Measurements from ENCODE around the gene NATD1.

The NATD1 gene

GRCh38 chr17:21296097-21297025 lies 43.2 kb upstream of the NATD1 start:
- peaks cover 0 to 55% (median 45%) of the 10 kb centered on the region in 5 donors for H3K36me3 ChIP-seq (ENCODE audit: control insufficient read depth in 5 of 5, insufficient read depth in 5 of 5, low read length in 5 of 5)
- no peaks in the 10 kb centered on the region for H3K9me3 ChIP-seq (ENCODE audit: control insufficient read depth in 5 of 5, low read length in 5 of 5)
- H3K4me1 ChIP-seq (ENCODE audit: control insufficient read depth in 5 of 5, insufficient read depth in 5 of 5, low read length in 5 of 5) = peaks cover 8 to 40% (median 26%) of the 10 kb centered on the region in 5 donors
- peak overlapping the region in 1 of 5 donors; percentile 1 for H3K9ac ChIP-seq (ENCODE audit: low read length in 5 of 5)
- H3K27ac ChIP-seq (ENCODE audit: low read depth, low read length) = no peak overlapping the region
- peaks cover 0 to 6% (median 0%) of the 10 kb centered on the region in 5 donors for H3K27me3 ChIP-seq (ENCODE audit: control insufficient read depth in 5 of 5, insufficient read depth in 4 of 5, low read length in 5 of 5)
- H3K4me3 ChIP-seq (ENCODE audit: low read depth in 1 of 5, low read length in 5 of 5) = no peak overlapping the region

GRCh38 chr17:21295036-21295952 lies 42.1 kb upstream of the NATD1 start:
- Histone ChIP-seq H3K9me3 (ENCODE audit: control insufficient read depth in 5 of 5, low read length in 5 of 5) (no peaks in the 10 kb centered on the region), H3K4me3 (ENCODE audit: low read depth in 1 of 5, low read length in 5 of 5) (no peak overlapping the region), H3K27ac (ENCODE audit: low read depth, low read length) (no peak overlapping the region), H3K4me1 (ENCODE audit: control insufficient read depth in 5 of 5, insufficient read depth in 5 of 5, low read length in 5 of 5) (peaks cover 8 to 33% (median 30%) of the 10 kb centered on the region in 5 donors), H3K27me3 (ENCODE audit: control insufficient read depth in 5 of 5, insufficient read depth in 4 of 5, low read length in 5 of 5) (peaks cover 0 to 6% (median 0%) of the 10 kb centered on the region in 5 donors), H3K9ac (ENCODE audit: low read length in 5 of 5) (peak overlapping the region in 1 of 5 donors; percentile 1), H3K36me3 (ENCODE audit: control insufficient read depth in 5 of 5, insufficient read depth in 5 of 5, low read length in 5 of 5) (peaks cover 0 to 46% (median 36%) of the 10 kb centered on the region in 5 donors)

GRCh38 chr17:21294321-21295035 lies 41.3 kb upstream of the NATD1 start:
- no peak overlapping the region for H3K9ac ChIP-seq (ENCODE audit: low read length in 5 of 5)
- H3K4me1 ChIP-seq (ENCODE audit: control insufficient read depth in 5 of 5, insufficient read depth in 5 of 5, low read length in 5 of 5) = peaks cover 8 to 38% (median 33%) of the 10 kb centered on the region in 5 donors
- H3K27me3 ChIP-seq (ENCODE audit: control insufficient read depth in 5 of 5, insufficient read depth in 4 of 5, low read length in 5 of 5) = peaks cover 0 to 6% (median 0%) of the 10 kb centered on the region in 5 donors
- no peak overlapping the region for H3K27ac ChIP-seq (ENCODE audit: low read depth, low read length)
- no peaks in the 10 kb centered on the region for H3K9me3 ChIP-seq (ENCODE audit: control insufficient read depth in 5 of 5, low read length in 5 of 5)
- peaks cover 0 to 38% (median 31%) of the 10 kb centered on the region in 5 donors for H3K36me3 ChIP-seq (ENCODE audit: control insufficient read depth in 5 of 5, insufficient read depth in 5 of 5, low read length in 5 of 5)
- no peak overlapping the region for H3K4me3 ChIP-seq (ENCODE audit: low read depth in 1 of 5, low read length in 5 of 5)

- H3K4me3 ChIP-seq (ENCODE audit: low read depth in 1 of 5, low read length in 5 of 5) = no peak overlapping the region
- H3K27me3 ChIP-seq (ENCODE audit: control insufficient read depth in 5 of 5, insufficient read depth in 4 of 5, low read length in 5 of 5) = peaks cover 0 to 6% (median 0%) of the 10 kb centered on the region in 5 donors
- no peaks in the 10 kb centered on the region for H3K9me3 ChIP-seq (ENCODE audit: control insufficient read depth in 5 of 5, low read length in 5 of 5)
- H3K36me3 ChIP-seq (ENCODE audit: control insufficient read depth in 5 of 5, insufficient read depth in 5 of 5, low read length in 5 of 5) = peaks cover 0 to 32% (median 24%) of the 10 kb centered on the region in 5 donors
- H3K9ac ChIP-seq (ENCODE audit: low read length in 5 of 5) = no peak overlapping the region
- H3K27ac ChIP-seq (ENCODE audit: low read depth, low read length) = no peak overlapping the region
- H3K4me1 ChIP-seq (ENCODE audit: control insufficient read depth in 5 of 5, insufficient read depth in 5 of 5, low read length in 5 of 5) = peaks cover 10 to 44% (median 39%) of the 10 kb centered on the region in 5 donors
Observed at GRCh38 chr17:21293831-21294210, 40.6 kb upstream of the NATD1 start.

- H3K9me3 ChIP-seq (ENCODE audit: control insufficient read depth in 5 of 5, low read length in 5 of 5) = no peaks in the 10 kb centered on the region
- peaks cover 14 to 51% (median 46%) of the 10 kb centered on the region in 5 donors for H3K4me1 ChIP-seq (ENCODE audit: control insufficient read depth in 5 of 5, insufficient read depth in 5 of 5, low read length in 5 of 5)
- no peak overlapping the region for H3K27ac ChIP-seq (ENCODE audit: low read depth, low read length)
Observed at GRCh38 chr17:21292867-21293830, 39.9 kb upstream of the NATD1 start.

GRCh38 chr17:21291862-21292261 lies 38.7 kb upstream of the NATD1 start:
- Histone ChIP-seq H3K36me3 (ENCODE audit: control insufficient read depth in 5 of 5, insufficient read depth in 5 of 5, low read length in 5 of 5) (peaks cover 0 to 24% (median 18%) of the 10 kb centered on the region in 5 donors), H3K27me3 (ENCODE audit: control insufficient read depth in 5 of 5, insufficient read depth in 4 of 5, low read length in 5 of 5) (peaks cover 0 to 6% (median 0%) of the 10 kb centered on the region in 5 donors), H3K27ac (ENCODE audit: low read depth, low read length) (no peak overlapping the region), H3K9me3 (ENCODE audit: control insufficient read depth in 5 of 5, low read length in 5 of 5) (no peaks in the 10 kb centered on the region), H3K9ac (ENCODE audit: low read length in 5 of 5) (no peak overlapping the region), H3K4me1 (ENCODE audit: control insufficient read depth in 5 of 5, insufficient read depth in 5 of 5, low read length in 5 of 5) (peaks cover 21 to 58% (median 51%) of the 10 kb centered on the region in 5 donors), H3K4me3 (ENCODE audit: low read depth in 1 of 5, low read length in 5 of 5) (no peak overlapping the region)

More at GRCh38 chr17:21292867-21293830, 39.9 kb upstream of the NATD1 start:
- Histone ChIP-seq H3K27me3 (ENCODE audit: control insufficient read depth in 5 of 5, insufficient read depth in 4 of 5, low read length in 5 of 5) (peaks cover 0 to 6% (median 0%) of the 10 kb centered on the region in 5 donors), H3K9ac (ENCODE audit: low read length in 5 of 5) (no peak overlapping the region), H3K36me3 (ENCODE audit: control insufficient read depth in 5 of 5, insufficient read depth in 5 of 5, low read length in 5 of 5) (peaks cover 0 to 25% (median 18%) of the 10 kb centered on the region in 5 donors), H3K4me3 (ENCODE audit: low read depth in 1 of 5, low read length in 5 of 5) (no peak overlapping the region)

GRCh38 chr17:21291357-21291756 lies 38.1 kb upstream of the NATD1 start:
- H3K9me3 ChIP-seq (ENCODE audit: control insufficient read depth in 5 of 5, low read length in 5 of 5) = no peaks in the 10 kb centered on the region
- H3K27me3 ChIP-seq (ENCODE audit: control insufficient read depth in 5 of 5, insufficient read depth in 4 of 5, low read length in 5 of 5) = peaks cover 0 to 6% (median 0%) of the 10 kb centered on the region in 5 donors
- no peak overlapping the region for H3K27ac ChIP-seq (ENCODE audit: low read depth, low read length)
- H3K9ac ChIP-seq (ENCODE audit: low read length in 5 of 5) = no peak overlapping the region
- H3K4me3 ChIP-seq (ENCODE audit: low read depth in 1 of 5, low read length in 5 of 5) = no peak overlapping the region
- H3K4me1 ChIP-seq (ENCODE audit: control insufficient read depth in 5 of 5, insufficient read depth in 5 of 5, low read length in 5 of 5) = peaks cover 26 to 58% (median 51%) of the 10 kb centered on the region in 5 donors
- peaks cover 0 to 24% (median 18%) of the 10 kb centered on the region in 5 donors for H3K36me3 ChIP-seq (ENCODE audit: control insufficient read depth in 5 of 5, insufficient read depth in 5 of 5, low read length in 5 of 5)

- Histone ChIP-seq H3K4me1 (ENCODE audit: control insufficient read depth in 5 of 5, insufficient read depth in 5 of 5, low read length in 5 of 5) (peaks cover 27 to 60% (median 55%) of the 10 kb centered on the region in 5 donors), H3K9me3 (ENCODE audit: control insufficient read depth in 5 of 5, low read length in 5 of 5) (no peaks in the 10 kb centered on the region), H3K27ac (ENCODE audit: low read depth, low read length) (peak overlapping the region; percentile 100), H3K27me3 (ENCODE audit: control insufficient read depth in 5 of 5, insufficient read depth in 4 of 5, low read length in 5 of 5) (peaks cover 0 to 6% (median 0%) of the 10 kb centered on the region in 5 donors), H3K9ac (ENCODE audit: low read length in 5 of 5) (peak overlapping the region in 2 of 5 donors; percentile 10 to 95), H3K36me3 (ENCODE audit: control insufficient read depth in 5 of 5, insufficient read depth in 5 of 5, low read length in 5 of 5) (peaks cover 0 to 24% (median 18%) of the 10 kb centered on the region in 5 donors), H3K4me3 (ENCODE audit: low read depth in 1 of 5, low read length in 5 of 5) (peak overlapping the region in 1 of 5 donors; percentile 5)
Observed at GRCh38 chr17:21289902-21290571, 36.8 kb upstream of the NATD1 start.

Data from subcutaneous abdominal adipose tissue (tissue), 5 donors.